ENCODE measurements around the gene DDIAS.
"Not testable (repeated sequence)": the region's sequence is repeated elsewhere in the genome, so short reads cannot be mapped to it uniquely, and the experiment has no call there.

DDIAS gene

GRCh38 chr11:82892611-82893169, 8.8 kb upstream of the DDIAS start:
- DNase-seq: no peak

GRCh38 chr11:82895437-82896091, 6.0 kb upstream of the DDIAS start:
- DNase-seq: no peak

GRCh38 chr11:82896183-82896582, 5.4 kb upstream of the DDIAS start:
- no peak for DNase-seq

GRCh38 chr11:82898241-82898640, 3.3 kb upstream of the DDIAS start:
- DNase-seq: no peak

GRCh38 chr11:82899186-82899820, 2.2 kb upstream of the DDIAS start:
- DNase-seq: no peak

DNA sequence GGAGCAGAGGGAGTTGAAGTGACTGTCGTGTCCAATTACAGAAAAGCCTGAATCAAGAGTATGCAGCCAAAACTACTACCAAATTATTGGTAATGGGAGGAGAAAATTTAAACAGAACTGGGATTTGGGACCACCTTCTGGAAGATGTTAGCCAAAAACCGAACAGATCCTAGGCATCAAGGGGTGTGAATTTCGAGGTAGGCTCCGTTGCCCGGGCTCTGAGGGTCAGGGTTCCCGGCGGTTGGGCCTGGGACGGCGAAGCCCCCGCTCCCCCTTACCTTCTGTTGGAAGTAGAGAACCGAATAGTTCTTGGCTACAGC, 1.6 kb upstream of the DDIAS start:
- DNase-seq: no peak

DNA sequence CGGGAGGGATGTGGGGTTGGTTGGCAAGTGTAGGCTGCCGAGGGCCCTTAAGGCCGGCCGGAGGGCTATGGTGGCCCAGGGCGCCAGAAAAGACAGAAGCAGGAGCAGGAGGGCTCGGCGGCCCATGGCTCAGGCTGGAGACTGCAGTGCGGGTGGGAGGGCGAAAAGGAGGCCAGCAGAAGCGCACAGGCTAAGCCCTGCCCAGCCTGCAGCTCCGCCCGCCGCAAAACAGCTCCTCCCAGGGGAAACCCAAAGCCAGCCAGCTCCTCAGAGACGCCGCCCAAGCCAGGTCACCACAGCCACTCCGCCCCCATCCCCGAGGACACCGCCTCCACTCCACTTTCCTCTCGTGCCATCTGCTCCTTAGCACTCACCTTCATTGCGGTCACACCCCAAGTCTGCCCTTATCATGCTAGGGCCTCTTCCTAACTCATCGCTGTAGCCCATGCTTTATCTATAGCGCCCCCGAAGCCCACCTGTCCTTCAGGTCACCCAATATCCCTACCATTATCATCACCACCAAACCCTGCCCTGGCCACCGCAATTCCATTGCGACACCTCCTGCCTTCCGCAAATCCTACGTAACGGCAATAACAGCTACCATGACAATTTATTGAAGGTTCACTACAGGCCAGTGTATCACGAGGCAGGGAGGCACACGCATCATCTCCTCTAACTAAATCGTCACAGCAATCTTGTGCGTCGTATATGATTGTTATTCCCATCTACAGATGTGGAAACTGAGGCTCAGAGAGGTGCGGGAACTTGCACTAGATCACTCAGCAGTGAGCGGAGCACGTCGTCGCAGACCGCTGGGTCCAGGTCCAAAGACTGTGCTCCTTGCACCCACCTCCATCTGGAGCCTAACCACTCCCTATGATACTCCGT, 1.0 kb upstream of the DDIAS start, which contains the start of gene PRCP:
Gene PRCP, minus strand, starts transcription at position 154 of the 888 bp plus-strand sequence. Its CDS starts 28 bp downstream, at position 126.
- DNase-seq: peak; percentile 96

- no peak for DNase-seq
These were observed 468 bp downstream of the DDIAS start for GRCh38 chr11:82901922-82902485.

DNA sequence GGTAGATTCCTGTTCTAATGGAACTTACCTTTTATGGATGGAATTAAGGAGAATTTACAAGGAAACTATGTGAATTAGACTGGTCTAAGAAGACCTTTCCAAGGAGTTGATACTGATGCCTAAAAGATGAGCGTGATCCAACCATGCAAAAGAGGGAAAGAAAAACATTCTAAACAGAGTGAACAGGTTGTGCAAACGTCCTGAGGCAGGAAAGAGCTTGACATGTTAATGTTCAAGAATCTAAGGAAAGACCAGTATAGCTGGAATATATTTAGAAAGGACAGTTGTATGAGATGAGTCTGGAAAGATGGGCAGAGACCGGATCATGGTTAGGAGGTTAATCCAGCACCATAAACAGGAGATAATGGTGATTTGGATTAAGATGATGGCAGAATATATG, 1.3 kb downstream of the DDIAS start:
- no peak for DNase-seq

GRCh38 chr11:82903843-82904586, 2.5 kb downstream of the DDIAS start:
- no peak for DNase-seq

DNA sequence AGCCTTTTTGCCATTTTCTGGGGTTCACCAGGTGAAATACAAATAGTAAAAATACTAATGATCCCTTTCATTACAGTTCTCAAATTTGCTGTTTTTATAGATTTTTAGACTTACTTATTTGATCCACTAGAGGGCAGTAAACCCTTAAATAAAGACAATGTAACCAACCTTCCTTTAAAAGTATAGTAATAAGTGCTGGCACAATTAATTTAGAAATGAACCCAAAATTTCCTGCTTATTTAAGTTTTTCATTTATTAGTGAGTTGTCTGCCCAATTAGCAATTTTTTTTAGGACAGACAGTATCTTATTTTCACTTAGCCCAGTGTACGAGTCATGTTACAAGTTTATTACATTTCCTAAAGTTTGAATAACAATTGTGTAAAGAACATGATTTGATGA, 4.7 kb downstream of the DDIAS start:
- no peak for DNase-seq

- no peak for DNase-seq
These were observed 5.4 kb downstream of the DDIAS start for GRCh38 chr11:82906931-82907330.

DNA sequence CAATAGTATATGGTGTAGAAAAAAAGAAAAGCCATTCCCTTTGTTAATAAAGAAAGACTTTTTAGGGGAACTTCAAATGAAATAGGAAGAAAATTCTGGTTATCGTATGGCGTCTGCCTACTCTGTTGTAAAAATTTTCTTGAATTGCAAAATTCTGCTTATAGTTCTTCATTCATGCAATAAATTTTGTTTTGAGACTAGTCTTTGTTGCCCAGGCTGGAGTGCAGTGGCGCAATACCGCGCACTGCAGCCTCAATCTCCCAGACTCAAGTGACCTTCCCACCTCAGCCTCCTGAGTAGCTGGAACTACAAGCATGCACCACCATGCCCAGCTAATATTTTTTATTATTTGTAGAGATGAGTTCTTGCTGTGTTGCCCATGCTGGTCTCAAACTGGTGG, 5.8 kb downstream of the DDIAS start:
- no peak for DNase-seq

GRCh38 chr11:82908311-82908710, 6.8 kb downstream of the DDIAS start:
- no peak for DNase-seq

GRCh38 chr11:82909015-82909640, 7.6 kb downstream of the DDIAS start:
- DNase-seq: no peak

DNA sequence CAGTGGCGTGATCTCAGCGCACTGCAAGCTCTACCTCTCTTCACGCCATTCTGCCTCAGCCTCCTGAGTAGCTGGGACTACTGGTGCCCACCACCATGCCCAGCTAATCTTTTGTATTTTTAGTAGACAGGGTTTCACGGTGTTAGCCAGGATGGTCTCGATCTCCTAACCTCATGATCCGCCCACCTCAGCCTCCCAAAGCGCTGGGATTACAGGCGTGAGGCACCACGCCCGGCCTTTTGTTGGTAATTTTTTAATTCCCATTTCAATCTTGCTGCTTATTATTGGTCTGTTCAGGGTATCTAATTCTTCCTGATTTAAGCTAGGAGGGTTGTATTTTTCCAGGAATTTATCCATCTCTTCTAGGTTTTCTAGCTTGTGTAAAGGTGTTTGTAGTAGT, 18.2 kb downstream of the DDIAS start:
- DNase-seq: not testable (repeated sequence)

GRCh38 chr11:82920227-82920626, 18.7 kb downstream of the DDIAS start:
- not testable (repeated sequence) for DNase-seq

DNA sequence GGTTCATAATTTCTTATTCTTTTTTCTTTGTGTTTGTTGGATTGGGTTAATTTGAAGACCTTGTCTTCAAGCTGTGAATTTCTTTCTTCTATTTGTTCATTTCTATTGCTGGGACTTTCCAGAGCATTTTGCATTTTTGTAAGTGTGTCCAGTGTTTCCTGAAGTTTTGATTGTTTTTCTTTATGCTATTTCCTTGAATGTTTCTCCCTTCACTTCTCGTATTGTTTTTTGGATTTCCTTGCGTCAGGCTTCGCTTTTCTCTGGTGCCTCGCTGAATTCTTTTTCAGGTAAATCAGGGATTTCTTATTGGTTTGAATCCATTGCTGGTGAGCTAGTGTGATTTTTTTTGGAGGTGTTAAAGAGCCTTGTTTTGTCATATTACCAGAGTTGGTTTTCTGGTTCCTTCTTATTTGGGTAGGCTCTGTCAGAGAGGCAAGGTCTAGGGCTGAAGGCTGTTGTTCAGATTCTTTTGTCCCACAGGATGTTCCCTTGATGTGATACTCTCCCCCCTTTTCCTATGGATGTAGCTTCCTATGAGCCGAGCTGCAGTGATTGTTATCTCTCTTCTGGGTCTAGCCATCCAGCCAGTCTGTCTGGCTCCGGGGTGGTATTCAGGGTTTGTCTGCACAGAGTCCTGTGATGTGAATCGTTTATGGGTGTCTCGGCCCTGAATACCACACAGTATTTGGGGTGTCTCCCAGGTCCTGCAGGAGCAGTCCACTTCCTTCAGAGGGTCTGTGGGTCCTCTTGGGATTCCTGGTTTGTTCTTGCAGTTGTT, 21.0 kb downstream of the DDIAS start:
- DNase-seq: not testable (repeated sequence)

DNA sequence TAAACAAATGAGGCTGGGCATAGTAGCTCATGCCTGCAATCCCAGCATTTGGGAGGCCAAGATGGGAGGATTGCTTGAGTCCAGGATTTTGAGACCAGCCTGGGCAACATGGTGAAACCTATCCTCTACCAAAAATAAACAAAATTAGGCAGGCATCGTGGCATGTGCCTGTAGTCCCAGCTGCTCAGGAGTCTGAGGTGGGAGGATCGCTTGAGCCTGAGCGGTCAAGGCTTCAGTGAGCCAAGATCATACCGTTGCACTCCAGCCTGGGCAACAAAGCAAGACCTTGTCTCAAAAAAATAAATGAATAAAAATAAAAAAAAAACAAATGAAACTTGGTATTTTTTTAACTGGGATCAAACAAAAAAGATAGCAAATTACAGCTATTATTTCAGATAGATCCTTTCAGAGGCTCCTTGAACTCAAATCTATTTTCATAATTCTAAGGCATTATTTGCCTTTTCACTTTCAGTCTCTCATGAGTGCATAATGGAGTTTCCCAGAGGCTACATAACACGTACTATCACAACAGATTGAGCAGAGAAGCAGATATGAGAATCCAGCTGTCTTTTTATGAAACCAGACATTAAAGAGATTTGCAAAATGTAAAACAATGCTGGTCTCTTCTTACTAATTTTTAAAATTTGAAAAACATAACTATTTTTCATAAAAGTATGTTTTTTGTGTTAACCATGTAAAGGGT, 23.1 kb downstream of the DDIAS start:
- DNase-seq: no peak

- no peak for DNase-seq
These were observed 25.8 kb downstream of the DDIAS start for GRCh38 chr11:82927264-82927880.

All from activated naive CD4-positive, alpha-beta T cell treated with Interleukin-2 at 50 U/mL for 16 hours (primary cell).